A673 (cell line): Measurements from ENCODE around the gene LRFN4.
A peak's percentile ranks its signal among the peaks of the same experiment; 100 is the strongest.

Source experiments
- EZH2 ChIP-seq: fragments of 200-600 bp; sonication (generic); IDR thresholded peaks from 2 replicates; pipeline ENCODE4 v1.6.1; 2017; ENCODE audit warnings: borderline replicate concordance, low read depth, mild to moderate bottlenecking, mixed read lengths, antibody characterized with exemption, low read length; ENCODE audit not compliant: poor library complexity, severe bottlenecking
- TF ChIP-seq, protein P1 (sequence below): fragments of 300-800, 200-600 bp; sonication (generic); conservative IDR thresholded peaks from 2 replicates; pipeline ENCODE4 v1.5.1; 2017; ENCODE audit warnings: low read depth, mild to moderate bottlenecking, antibody characterized with exemption, low read length, moderate library complexity, mixed read lengths

DNA sequence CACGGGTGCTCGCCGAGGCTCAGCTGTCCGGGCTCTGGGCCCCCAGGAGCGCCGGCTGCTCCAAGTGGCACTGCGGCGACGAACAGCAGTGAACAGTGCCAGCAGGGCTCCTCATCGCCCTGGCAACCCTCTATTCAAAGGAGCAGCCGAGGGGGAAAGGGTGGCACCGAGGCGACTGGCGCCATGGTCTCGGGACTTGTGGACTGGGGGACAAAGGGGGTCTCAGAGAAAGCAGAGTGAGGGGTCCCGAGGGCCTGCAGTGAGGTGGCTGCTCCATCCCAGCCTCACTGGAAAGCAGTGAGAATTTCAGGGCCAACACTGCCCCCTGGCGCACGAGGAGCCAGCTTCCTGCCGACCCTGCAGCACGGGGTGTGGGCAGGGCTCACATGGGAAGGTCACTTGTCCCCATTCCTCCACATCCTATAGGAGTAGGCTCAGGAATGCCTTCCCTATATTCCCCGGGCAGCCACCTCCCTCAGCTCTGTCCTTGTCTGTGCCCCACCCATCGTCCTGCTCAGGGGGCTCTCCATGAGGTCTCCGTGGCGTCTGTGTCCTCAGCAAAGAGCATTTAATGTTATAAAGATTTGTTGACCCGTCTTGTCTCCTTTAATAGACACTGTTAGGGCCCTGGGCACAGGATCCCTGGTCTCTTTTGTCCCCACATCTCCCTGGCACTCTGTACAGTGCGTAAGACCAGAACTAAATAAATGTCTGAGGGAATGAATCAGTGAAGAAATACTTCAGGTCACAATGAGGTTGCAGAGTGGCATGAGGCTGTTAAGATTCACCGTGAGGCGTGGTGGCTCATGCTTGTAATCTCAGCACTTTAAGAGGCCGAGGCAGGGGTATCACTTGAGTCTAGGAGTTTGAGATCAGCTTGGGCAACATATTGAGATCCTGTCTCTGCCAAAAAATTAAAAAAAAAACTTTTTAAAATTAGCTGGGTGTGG lies 26.4 kb downstream of the LRFN4 start:
- TF ChIP-seq, protein P1, sequence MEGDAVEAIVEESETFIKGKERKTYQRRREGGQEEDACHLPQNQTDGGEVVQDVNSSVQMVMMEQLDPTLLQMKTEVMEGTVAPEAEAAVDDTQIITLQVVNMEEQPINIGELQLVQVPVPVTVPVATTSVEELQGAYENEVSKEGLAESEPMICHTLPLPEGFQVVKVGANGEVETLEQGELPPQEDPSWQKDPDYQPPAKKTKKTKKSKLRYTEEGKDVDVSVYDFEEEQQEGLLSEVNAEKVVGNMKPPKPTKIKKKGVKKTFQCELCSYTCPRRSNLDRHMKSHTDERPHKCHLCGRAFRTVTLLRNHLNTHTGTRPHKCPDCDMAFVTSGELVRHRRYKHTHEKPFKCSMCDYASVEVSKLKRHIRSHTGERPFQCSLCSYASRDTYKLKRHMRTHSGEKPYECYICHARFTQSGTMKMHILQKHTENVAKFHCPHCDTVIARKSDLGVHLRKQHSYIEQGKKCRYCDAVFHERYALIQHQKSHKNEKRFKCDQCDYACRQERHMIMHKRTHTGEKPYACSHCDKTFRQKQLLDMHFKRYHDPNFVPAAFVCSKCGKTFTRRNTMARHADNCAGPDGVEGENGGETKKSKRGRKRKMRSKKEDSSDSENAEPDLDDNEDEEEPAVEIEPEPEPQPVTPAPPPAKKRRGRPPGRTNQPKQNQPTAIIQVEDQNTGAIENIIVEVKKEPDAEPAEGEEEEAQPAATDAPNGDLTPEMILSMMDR, result peak; percentile 95
- TF ChIP-seq EZH2, result no peak
